ENCODE measurements around the gene CDRT4.
A peak's percentile ranks its signal among the peaks of the same experiment; 100 is the strongest.

Gene CDRT4

GRCh38 chr17:15452746-15453145 is 14.7 kb downstream of the CDRT4 start:
- DNase-seq (ENCODE audit: low read depth), result no peak
- no peak for TF ChIP-seq CTCF (conservative IDR thresholded peaks at IDR 0.05; ENCODE audit: low read depth, low read length)
- H3K4me3 ChIP-seq (ENCODE audit: low read length), result no peak overlapping the region

GRCh38 chr17:15451680-15452079 is 15.7 kb downstream of the CDRT4 start:
- no peak for TF ChIP-seq CTCF (conservative IDR thresholded peaks at IDR 0.05; ENCODE audit: low read depth, low read length)
- no peak for DNase-seq (ENCODE audit: low read depth)
- no peak overlapping the region for H3K4me3 ChIP-seq (ENCODE audit: low read length)

- no peak overlapping the region for H3K4me3 ChIP-seq (ENCODE audit: low read length)
- TF ChIP-seq CTCF (conservative IDR thresholded peaks at IDR 0.05; ENCODE audit: low read depth, low read length), result no peak
- DNase-seq (ENCODE audit: low read depth), result no peak
These were observed 18.9 kb downstream of the CDRT4 start for GRCh38 chr17:15448580-15448956.

- no peak overlapping the region for H3K4me3 ChIP-seq (ENCODE audit: low read length)
- TF ChIP-seq CTCF (conservative IDR thresholded peaks at IDR 0.05; ENCODE audit: low read depth, low read length), result no peak
- DNase-seq (ENCODE audit: low read depth), result no peak
These were observed 19.4 kb downstream of the CDRT4 start for GRCh38 chr17:15447928-15448579.

GRCh38 chr17:15446036-15446435 is 21.4 kb downstream of the CDRT4 start:
- DNase-seq (ENCODE audit: low read depth), result no peak
- H3K4me3 ChIP-seq (ENCODE audit: low read length), result no peak overlapping the region
- TF ChIP-seq CTCF (conservative IDR thresholded peaks at IDR 0.05; ENCODE audit: low read depth, low read length), result peak; percentile 36

- peak; percentile 60 for DNase-seq (ENCODE audit: low read depth)
- TF ChIP-seq CTCF (conservative IDR thresholded peaks at IDR 0.05; ENCODE audit: low read depth, low read length), result no peak
- H3K4me3 ChIP-seq (ENCODE audit: low read length), result no peak overlapping the region
These were observed 22.6 kb downstream of the CDRT4 start for GRCh38 chr17:15444805-15445204.

- no peak for TF ChIP-seq CTCF (conservative IDR thresholded peaks at IDR 0.05; ENCODE audit: low read depth, low read length)
- DNase-seq (ENCODE audit: low read depth), result no peak
- no peak overlapping the region for H3K4me3 ChIP-seq (ENCODE audit: low read length)
These were observed 24.9 kb downstream of the CDRT4 start for GRCh38 chr17:15442311-15443180.

Measured in retinal pigment epithelial cell (primary cell).